Frontal cortex (tissue), 4 donors: ENCODE data around the gene HIGD1C. TPM values are rescaled to one million over a fixed set of nuclear protein-coding genes. Genes with fewer than 3 reads are reported as not detected.
"Not testable (repeated sequence)": the region's sequence is repeated elsewhere in the genome, so short reads cannot be mapped to it uniquely, and the experiment has no call there.

Experiments used
- DNase-seq, 2 donors: peaks; one replicate each; pipeline ENCODE4 v3.0.0; 2012; ENCODE audit warnings: low spot score in 2 of 2
- FAIRE-seq: peaks from 2 replicates; lab custom pipeline; 2012; peaks lifted over from hg19 to GRCh38; lab: Jason Lieb, UNC
- total RNA-seq: library from RNA; depleted of rRNA; stranded (reverse); fragments of >200 nt; gene quantifications from one replicate; pipeline ENCODE4 v1.2.3, GENCODE V29; 2014
- donor health status: control.
- donor health status: control.
- donor health status: control.

Gene HIGD1C
- total RNA-seq, 1 donor from 2014 or later: not detected

- DNase-seq (no peak), FAIRE-seq (no peak)
Measured at GRCh38 chr12:50932787-50933280, 19.5 kb upstream of the HIGD1C start.

- DNase-seq (no peak), FAIRE-seq (no peak)
Measured at GRCh38 chr12:50933459-50934124, 18.8 kb upstream of the HIGD1C start.

- FAIRE-seq (no peak), DNase-seq (no peak)
Measured at GRCh38 chr12:50934371-50934851, 17.9 kb upstream of the HIGD1C start.

GRCh38 chr12:50934981-50935807 is 17.1 kb upstream of the HIGD1C start:
- no peak for FAIRE-seq
- no peak for DNase-seq

GRCh38 chr12:50936821-50937530 is 15.4 kb upstream of the HIGD1C start:
- DNase-seq: no peak
- FAIRE-seq: no peak

GRCh38 chr12:50937653-50938052 is 14.7 kb upstream of the HIGD1C start:
- DNase-seq (no peak), FAIRE-seq (no peak)

- FAIRE-seq (no peak), DNase-seq (no peak)
Measured at GRCh38 chr12:50947933-50948626, 4.3 kb upstream of the HIGD1C start.

GRCh38 chr12:50948798-50949197 is 3.5 kb upstream of the HIGD1C start:
- FAIRE-seq: no peak
- no peak for DNase-seq

- FAIRE-seq: no peak
- DNase-seq: no peak
Measured at GRCh38 chr12:50949801-50950302, 2.5 kb upstream of the HIGD1C start.

GRCh38 chr12:50951112-50951511 is 1.2 kb upstream of the HIGD1C start:
- DNase-seq (no peak), FAIRE-seq (no peak)

GRCh38 chr12:50953047-50953446 is 703 bp downstream of the HIGD1C start:
- FAIRE-seq (no peak), DNase-seq (no peak)

GRCh38 chr12:50954789-50955188 is 2.4 kb downstream of the HIGD1C start:
- not testable (repeated sequence) for FAIRE-seq, DNase-seq

GRCh38 chr12:50955288-50955687 is 2.9 kb downstream of the HIGD1C start:
- no peak for DNase-seq

GRCh38 chr12:50955697-50956096 is 3.4 kb downstream of the HIGD1C start:
- DNase-seq: no peak

More at GRCh38 chr12:50955288-50955687, 2.9 kb downstream of the HIGD1C start:
- FAIRE-seq: no peak

GRCh38 chr12:50960130-50960529 is 7.8 kb downstream of the HIGD1C start:
- FAIRE-seq: no peak

More at GRCh38 chr12:50955697-50956096, 3.4 kb downstream of the HIGD1C start:
- no peak for FAIRE-seq

GRCh38 chr12:50961708-50962107 is 9.4 kb downstream of the HIGD1C start:
- no peak for DNase-seq
- FAIRE-seq: no peak

More at GRCh38 chr12:50960130-50960529, 7.8 kb downstream of the HIGD1C start:
- no peak for DNase-seq

GRCh38 chr12:50964432-50964831 is 12.1 kb downstream of the HIGD1C start:
- DNase-seq (no peak), FAIRE-seq (no peak)

- no peak for DNase-seq
- FAIRE-seq: no peak
Measured at GRCh38 chr12:50971946-50972345, 19.6 kb downstream of the HIGD1C start.

GRCh38 chr12:50979369-50980052 is 27.2 kb downstream of the HIGD1C start:
- FAIRE-seq (no peak), DNase-seq (no peak)
